GM21619 (cell line): ENCODE results near the gene EWSR1.

Experiments
- ATAC-seq: cut with Tn5 transposase; IDR thresholded peaks from one replicate; pipeline ENCODE4 v1.9.1; 2021; ENCODE audit not compliant: unreplicated experiment

Gene EWSR1

DNA sequence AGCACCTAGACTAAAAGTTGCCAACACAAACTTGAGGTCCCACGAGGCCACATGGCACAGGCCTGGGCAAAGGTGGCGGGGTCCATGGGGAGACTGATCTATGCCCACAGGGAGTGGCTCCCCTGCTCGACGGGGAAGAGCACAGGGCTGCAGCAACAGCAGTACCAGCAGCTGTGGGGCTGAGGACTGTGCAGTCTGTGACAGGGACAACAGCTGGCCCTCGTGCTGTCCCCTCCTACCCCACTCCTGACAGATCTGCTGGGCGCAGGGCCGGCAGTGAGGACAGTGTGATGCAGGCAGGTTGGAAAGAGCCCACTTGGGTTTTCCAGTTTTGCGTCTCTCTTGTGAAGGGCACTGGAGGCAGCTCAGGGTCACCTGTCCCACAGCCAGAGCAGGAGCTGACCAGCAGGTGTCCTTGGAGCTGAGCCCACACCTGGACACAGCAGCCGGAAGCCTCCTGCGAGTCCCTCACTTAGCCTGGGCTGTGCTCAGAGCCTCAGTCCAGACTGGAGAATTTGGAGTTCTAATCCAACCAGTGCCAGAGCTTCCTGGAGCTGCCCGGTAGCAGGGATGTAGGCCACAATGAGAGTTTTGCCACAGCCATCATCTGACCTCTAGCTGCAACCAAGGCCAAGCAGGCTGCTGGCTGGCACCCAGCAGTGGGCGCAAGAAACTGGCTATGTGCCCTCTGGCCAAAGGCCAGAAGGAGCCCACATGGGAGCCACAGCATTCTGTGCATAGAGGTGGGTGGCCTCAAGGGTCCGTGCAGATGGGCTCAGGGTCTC, 34.8 kb downstream of the EWSR1 start:
- ATAC-seq = no peak

DNA sequence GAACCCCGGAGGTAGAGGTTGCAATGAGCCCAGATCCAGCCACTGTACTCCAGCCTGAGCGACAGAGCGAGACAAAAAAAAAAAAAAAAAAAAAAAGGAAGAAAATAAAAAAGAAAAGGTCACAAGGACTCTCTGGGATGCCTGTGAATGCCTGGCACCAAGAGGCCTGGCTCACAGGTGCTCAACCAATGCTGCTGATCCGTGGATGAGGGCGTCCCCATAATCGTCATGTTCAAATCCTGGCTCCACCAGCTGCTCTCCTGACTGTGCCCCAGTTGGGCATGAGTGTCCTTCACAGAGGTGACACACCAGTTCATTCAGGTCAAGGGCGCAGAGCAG, 37.7 kb downstream of the EWSR1 start:
- no peak for ATAC-seq

DNA sequence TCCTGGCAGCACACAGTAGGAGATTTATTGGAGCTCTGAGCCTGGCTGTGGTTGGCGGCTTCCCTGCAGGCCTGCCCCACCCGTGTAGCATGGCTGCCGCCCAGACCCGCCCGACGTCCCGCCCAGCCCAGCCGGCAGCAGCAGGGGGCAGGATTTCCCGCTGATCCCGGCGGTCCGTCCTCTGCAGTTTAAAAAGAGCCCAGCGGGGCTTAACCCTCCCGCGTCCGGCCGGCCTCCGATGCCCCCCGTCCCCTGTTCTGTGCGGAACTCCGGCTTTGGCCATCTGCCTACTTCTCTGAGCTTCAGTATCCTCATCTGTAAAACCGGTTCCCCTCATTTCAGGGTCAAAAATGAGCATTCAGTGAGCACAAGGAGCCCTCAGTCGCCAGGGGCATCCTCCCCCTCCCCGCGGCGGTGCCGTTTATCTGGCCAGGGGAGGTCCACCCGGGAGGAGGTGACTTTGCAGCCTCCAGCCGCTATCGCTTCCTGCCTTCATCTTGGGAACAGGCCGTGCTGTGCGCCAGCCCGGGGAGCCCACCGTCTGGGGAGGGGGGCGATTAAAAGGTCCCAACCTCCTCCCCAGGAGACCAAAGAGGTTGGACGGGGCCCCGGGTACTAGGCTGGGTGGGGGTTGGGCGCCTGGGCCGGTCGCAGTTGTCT, 38.2 kb downstream of the EWSR1 start, which contains the start of gene GAS2L1:
TSS of gene GAS2L1 (plus strand) at position 476 of the 660 bp plus-strand sequence. CDS start 1,456 bp downstream, outside the sequence.
- ATAC-seq = no peak

DNA sequence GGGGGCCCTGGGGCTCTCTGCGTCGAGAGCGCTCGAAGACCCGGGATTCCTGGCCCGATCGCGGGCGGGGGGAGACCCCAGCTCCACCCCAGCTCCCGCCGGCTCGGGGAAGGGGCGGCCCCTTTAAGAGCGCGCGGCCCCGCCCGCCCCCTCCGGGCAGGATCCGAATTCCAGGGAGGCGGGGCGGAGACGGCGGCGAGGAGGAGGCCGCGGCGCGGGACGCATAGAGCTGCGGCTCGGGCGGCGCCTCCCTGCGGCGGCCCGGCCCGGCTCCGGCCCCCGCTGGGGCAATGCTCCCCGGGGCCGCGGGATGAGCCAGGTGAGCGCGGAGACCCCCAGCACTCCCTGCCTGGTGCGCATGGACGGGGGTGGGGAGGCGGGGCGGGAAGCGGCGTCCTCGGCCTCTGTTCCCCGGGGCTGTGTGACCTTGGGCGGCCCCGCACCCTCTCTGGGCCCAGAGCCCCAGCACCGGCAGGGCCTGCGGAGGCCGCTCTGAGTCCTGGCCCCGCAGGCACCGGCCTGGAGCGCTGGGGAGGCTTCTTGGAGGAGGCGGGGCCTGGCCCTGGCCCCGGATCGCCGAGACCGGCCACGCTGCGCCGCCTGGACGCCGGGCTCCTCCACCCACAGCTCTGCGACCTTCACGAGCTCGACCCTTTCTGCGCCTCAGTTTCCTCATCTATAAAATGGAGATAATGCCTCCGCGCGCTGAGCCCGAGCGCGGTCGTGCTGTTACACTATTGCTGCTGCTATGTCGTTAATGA, 38.9 kb downstream of the EWSR1 start:
- no peak for ATAC-seq

DNA sequence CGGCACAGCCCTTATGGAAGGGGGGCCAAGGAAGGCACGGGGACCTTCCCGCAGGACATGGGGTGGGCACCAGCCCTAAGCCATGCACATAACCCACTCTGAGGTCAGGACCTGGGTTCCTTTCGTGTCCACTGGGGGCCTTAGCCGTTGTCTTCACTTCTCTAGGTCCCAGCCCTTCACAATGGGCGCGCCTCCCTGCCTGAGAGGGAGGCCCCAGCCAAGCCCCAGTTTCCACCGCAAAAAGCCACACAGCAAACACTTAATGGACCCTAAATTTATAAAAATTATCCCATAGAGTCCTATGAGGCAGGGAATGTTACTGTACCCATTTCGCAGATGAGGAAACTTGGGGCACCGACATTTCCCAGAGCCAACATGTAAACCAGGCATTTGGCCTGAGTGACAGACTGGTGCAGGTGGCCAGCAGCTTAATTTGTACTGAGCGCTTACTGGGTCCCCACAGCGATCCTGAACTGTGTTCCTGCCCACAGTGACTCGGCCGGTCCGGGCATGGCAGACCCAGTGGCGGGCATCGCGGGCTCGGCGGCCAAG, 39.6 kb downstream of the EWSR1 start:
- ATAC-seq = no peak

DNA sequence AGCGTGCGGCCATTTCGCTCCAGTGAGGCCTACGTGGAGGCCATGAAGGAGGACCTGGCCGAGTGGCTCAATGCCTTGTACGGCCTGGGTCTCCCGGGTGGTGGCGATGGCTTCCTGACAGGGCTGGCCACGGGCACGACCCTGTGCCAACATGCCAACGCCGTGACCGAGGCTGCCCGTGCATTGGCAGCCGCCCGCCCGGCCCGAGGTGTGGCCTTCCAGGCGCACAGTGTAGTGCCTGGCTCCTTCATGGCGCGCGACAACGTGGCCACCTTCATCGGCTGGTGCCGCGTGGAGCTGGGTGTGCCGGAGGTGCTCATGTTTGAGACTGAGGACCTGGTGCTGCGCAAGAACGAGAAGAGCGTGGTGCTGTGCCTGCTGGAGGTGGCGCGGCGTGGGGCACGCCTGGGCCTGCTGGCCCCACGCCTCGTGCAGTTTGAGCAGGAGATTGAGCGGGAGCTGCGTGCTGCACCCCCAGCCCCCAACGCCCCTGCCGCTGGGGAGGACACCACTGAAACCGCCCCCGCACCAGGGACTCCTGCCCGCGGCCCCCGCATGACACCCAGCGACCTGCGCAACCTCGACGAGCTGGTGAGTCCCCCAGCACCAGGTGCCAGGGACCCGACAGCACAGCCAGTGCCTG, 40.2 kb downstream of the EWSR1 start:
- ATAC-seq = no peak

DNA sequence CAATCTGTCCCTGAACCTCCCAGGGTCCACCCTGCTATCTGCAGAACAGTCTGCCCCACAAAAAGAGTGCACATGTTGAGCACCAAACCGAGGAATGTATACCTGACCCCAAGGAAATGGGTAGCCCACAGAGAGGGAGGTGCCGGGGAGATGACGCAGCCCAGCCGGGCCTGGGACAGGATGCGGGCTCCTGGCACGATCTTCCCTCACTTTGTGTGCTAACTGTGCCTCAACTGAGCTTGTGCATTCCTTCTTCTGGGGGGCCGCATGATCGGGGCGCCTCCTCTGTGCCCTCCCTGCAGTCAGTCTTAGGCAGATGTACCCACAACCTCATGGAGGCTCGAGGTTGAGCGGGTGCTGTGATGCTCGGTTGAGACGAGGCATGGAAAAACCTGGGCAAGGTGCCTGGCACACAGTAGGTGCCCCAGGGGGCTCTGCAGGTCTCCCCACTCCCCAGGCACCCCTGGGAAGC, 40.8 kb downstream of the EWSR1 start:
- no peak for ATAC-seq

DNA sequence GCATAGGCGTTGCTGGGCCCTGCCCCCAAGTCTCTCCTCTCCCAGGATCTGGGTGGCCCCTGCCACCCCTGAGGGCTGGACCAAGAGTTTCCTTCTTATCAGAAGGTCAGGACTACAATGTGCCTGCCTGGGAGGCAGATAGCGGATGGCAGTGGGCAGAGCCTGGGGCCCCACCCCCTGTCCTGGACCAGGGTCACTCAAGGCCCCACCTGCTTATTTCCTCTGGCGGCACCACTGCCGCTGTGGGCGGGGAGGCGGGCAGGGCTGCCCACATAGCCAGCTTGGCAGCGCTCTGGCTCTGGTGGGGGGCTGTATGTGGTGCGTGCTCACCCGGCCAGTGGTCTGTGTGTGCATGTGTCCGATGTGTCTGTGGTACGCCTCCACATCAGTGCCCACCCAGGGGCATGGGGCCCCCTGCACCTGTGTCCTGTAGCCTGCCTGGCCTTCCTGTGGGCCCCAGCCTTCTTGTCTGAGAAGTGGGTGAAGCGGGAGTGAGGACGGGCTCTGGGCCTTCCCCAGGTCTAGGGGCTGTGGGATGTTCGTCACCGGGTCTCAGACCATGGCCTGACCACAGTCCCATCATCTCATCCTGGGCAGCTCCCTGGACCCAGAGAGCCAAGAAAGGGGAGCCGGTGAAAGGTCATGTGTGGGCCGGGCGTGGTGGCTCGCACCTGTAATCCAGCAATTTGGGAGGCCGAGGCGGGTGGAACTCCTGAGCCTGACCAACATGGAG, 41.4 kb downstream of the EWSR1 start:
- ATAC-seq = no peak

DNA sequence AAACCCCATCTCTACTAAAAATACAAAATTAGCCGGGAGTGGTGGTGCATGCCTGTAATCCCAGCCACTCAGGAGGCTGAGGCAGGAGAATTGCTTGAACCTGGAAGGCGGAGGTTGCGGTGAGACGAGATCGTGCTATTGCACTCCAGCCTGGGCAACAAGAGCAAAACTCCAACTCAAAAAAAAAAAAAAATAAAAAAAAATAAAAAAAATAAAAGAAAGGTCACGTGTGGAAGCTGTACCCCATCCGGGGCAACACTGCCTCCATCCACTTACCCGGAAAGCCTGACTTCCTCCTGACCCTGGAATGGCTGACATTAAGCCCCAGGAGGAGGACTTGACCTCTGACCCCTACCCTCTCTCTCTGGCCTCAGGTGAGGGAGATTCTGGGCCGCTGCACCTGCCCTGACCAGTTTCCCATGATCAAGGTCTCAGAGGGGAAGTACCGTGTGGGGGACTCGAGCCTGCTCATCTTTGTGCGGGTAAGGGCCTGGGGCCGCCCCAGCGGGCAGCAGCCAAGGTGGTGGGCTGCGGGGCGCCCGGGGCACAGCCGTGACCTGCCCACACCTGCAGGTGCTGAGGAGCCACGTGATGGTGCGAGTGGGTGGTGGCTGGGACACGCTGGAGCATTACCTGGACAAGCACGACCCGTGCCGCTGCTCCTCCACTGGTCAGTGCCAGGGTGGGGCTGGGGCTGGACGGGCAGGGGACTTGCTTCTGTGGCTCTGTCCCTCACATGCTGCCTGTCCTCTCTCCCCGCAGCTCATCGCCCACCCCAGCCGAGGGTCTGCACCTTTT, 42.2 kb downstream of the EWSR1 start:
- ATAC-seq = no peak

DNA sequence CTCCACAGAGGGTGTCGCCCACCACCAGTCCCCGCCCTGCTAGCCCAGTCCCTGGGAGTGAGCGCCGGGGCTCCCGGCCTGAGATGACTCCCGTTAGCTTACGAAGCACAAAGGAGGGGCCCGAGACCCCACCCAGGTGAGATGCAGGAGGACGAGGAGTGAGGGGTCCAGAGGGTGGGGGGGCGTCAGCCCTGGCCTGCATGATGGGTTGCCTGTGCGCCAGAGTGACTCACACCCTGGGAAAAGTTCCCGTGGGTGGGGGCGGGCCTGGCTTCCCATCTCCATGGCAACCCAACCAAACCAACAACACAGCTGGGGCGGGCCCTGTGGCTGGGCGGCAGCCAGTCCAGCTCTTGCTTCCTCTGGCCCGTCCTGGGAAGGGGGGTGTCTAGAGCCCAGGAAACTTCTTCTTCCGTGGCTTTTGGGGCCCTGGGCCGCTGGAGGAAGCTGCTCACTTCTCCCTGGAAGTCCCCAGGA, 42.8 kb downstream of the EWSR1 start:
- ATAC-seq = no peak

DNA sequence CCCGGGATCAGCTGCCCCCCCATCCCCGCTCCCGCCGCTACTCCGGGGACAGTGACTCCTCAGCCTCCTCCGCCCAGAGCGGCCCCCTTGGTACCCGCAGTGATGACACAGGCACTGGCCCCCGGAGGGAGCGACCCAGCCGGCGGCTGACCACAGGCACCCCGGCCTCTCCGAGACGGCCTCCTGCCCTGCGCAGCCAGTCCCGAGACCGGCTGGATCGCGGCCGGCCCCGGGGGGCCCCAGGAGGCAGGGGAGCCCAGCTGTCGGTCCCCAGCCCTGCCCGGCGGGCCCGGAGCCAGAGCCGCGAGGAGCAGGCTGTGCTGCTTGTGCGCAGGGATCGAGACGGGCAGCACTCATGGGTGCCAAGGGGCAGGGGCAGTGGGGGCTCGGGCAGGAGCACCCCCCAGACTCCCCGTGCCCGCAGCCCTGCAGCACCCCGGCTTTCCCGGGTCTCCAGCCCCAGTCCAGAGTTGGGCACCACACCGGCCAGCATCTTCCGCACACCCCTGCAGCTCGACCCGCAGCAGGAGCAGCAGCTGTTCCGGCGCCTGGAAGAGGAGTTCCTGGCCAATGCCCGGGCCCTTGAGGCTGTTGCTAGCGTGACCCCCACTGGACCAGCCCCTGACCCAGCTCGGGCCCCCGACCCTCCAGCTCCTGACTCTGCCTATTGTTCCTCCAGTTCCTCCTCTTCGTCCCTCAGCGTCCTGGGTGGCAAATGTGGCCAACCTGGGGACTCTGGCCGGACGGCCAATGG, 43.6 kb downstream of the EWSR1 start:
- no peak for ATAC-seq

DNA sequence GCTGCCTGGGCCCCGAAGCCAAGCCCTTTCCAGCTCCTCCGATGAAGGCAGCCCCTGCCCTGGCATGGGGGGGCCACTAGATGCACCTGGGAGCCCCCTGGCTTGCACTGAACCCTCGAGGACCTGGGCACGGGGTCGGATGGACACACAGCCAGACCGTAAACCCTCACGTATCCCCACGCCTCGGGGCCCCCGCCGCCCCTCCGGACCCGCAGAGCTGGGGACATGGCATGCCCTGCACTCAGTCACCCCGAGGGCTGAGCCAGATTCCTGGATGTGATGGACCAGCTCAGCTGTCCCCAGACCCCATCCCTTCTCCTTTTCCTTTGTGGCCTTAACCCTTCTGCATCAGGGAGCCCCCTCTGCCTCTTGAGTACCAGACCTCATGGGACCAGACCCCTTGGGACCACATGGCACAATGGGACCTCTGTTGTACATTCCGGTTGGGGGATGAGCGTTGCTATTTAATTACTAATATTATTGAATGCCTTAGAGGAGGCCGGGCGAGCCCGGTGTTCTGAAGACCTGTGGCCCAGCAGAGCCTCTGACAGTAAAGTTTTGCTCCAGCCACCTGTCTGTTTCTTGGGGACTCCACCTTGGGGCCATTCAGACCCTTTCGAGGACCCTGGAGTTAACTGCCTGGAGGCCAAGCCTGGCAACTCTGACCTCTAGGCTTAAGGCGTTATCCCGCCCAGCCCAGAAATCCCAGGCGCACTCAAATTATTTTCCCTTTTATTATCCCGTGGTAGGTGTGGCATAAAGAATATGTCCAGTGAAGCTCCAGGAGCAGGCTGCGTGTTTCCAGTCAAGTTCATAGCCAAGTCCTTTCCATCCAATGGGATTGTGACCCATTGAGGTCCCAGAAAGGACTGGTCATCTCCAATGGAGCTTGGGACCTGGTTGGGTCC, 44.4 kb downstream of the EWSR1 start:
- ATAC-seq = no peak

DNA sequence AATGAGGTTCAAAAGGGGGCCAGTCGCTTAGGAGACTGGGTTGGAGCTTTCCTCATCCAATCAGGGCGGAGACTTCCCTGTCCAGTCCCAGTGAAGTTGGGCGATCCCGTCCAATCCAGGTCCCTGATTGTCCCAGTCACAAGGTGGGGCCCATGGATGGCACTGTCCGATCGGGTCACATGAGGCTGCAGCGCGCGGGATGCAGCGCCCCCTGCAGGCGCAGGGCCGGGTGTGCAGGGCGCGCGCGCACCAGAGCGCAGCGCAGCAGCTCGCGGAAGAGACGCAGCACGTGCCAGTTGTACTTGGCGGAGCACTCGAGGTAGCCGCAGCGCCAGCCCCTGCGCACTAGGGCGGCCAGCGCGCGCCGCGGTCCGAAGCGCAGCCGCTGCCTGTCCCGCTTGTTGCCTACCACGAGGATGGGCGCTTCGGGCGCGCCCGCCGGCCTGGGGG, 45.1 kb downstream of the EWSR1 start:
- ATAC-seq = no peak

DNA sequence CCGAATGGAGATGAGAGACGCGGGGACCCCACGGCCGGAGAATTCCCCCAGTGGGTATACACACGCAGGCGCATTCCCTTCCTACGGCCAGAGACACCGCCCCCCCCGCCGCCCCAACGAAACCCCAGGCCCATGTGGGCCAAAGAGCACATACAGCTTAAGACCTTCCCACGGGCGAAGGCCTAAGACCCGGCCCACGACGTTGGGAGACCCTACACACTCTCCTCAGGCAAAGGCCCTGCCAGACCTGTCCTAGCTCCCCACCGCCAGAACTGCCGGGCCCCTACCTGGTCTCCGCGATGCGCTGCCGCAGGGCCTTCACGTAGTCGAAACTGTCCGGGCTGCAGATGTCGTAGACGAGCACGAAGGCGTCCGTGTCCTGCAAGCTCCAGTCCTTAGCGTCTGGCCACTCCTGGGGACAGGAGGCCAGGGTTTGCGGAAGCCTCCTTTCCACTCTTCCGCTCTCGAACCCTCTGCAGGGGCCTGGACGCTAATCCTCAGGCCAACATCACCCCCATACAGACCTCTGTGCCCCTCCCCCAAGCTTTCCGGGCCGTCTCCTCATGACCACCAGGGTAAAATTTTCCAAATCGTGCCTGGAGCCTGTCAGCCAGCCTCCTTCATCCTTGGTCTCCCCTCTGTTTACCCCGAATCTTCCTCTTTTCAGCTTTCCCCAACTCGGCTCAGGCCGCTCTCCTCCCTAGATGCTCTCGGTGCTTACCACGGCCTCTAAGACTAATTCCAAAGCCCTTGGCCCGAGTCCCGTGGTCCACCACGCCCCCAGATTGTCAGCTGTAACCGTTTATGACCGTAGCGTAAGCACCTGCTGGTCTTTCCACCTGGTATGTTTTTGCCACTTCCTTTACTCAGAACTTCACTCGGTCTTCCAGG, 45.8 kb downstream of the EWSR1 start:
- no peak for ATAC-seq

DNA sequence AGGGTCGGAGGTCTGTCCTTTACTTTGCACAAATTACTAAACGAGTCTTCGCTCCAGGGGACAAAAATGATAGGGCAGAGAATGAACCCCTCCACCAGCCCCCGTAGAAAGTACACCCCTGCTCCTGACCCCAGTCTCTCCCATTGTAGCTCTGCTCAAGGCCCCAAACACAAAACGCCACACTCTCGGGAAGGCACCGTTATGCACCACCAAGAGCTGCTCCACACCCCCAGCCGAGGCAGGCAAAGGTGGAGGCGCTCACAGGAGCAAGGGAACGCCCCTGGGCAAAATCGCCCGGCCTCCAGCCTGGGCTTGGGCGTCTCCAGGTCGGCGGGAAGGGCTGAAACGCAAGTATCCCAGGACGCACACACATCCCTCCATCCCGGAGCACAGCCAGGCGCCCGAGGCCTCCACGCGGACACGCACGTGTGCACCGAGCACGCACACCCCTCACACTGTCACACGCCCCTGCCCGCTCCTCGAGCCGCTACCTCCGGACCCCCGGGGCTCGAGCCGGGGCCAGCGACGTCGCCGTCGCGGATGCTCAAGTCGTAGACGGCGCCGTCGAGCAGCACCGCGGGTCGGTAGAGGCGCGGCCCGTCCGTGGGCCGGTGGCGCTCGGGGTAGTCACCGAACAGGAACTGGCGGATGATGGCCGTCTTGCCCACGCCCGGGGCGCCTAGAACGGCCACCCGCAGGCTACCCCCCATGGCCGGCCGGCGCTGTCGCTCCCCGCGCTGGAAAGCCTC, 46.6 kb downstream of the EWSR1 start:
- ATAC-seq = no peak
